HEK293 (cell line): ENCODE data around the gene EGFR.

Experiments
- CTCF ChIP-seq: fragments of 450-650 bp; formaldehyde crosslinking; IDR thresholded peaks from 2 replicates; pipeline ENCODE4 v1.5.1; 2016; ENCODE audit warnings: missing biosample characterization, missing genetic modification characterization
- KLF1 ChIP-seq: fragments of 450-650 bp; formaldehyde crosslinking; IDR thresholded peaks from 2 replicates; pipeline ENCODE4 v1.5.1; 2016; ENCODE audit warnings: missing biosample characterization, missing genetic modification characterization
- PBX3 ChIP-seq: sonication (generic); formaldehyde crosslinking; IDR thresholded peaks from 2 replicates; pipeline ENCODE4 v1.8.1; 2022; ENCODE audit warnings: mild to moderate bottlenecking, moderate library complexity, missing genetic modification reagents
- RBAK ChIP-seq: fragments of 450-650 bp; formaldehyde crosslinking; IDR thresholded peaks from 2 replicates; pipeline ENCODE4 v1.5.1; 2016; ENCODE audit warnings: missing biosample characterization, missing genetic modification characterization
- REPIN1 ChIP-seq: fragments of 450-650 bp; formaldehyde crosslinking; IDR thresholded peaks from 2 replicates; pipeline ENCODE4 v1.5.1; 2017; ENCODE audit warnings: missing biosample characterization, missing genetic modification characterization, low read depth
- ZBTB7A ChIP-seq: fragments of 450-650 bp; formaldehyde crosslinking; IDR thresholded peaks from 2 replicates; pipeline ENCODE4 v1.5.1; 2016; ENCODE audit warnings: low read depth, missing biosample characterization, missing genetic modification characterization
- ZNF214 ChIP-seq: fragments of 450-650 bp; formaldehyde crosslinking; IDR thresholded peaks from 2 replicates; pipeline ENCODE4 v1.5.1; 2017; ENCODE audit warnings: missing biosample characterization, mild to moderate bottlenecking, missing genetic modification characterization, borderline replicate concordance
- ZNF580 ChIP-seq: fragments of 450-650 bp; formaldehyde crosslinking; IDR thresholded peaks from 2 replicates; pipeline ENCODE4 v1.5.1; 2016; ENCODE audit warnings: missing biosample characterization, missing genetic modification characterization
- ZNF629 ChIP-seq: fragments of 450-650 bp; formaldehyde crosslinking; IDR thresholded peaks from 2 replicates; pipeline ENCODE4 v1.5.1; 2017; ENCODE audit warnings: missing biosample characterization, missing genetic modification characterization
- ZSCAN18 ChIP-seq: fragments of 450-650 bp; formaldehyde crosslinking; IDR thresholded peaks from 2 replicates; pipeline ENCODE4 v1.5.1; 2016; ENCODE audit warnings: missing biosample characterization, missing genetic modification characterization
- ZSCAN4 ChIP-seq: fragments of 450-650 bp; formaldehyde crosslinking; IDR thresholded peaks from 2 replicates; pipeline ENCODE4 v1.5.1; 2017; ENCODE audit warnings: missing biosample characterization, missing genetic modification characterization

- TF ChIP-seq CTCF (tag by site-specific recombination) (no peak), REPIN1 (tag by site-specific recombination) (no peak), ZNF214 (tag by site-specific recombination) (no peak), RBAK (tag by site-specific recombination) (no peak), KLF1 (tag by site-specific recombination) (no peak), ZSCAN18 (tag by site-specific recombination) (no peak), ZNF580 (no peak), PBX3 (CRISPR knock-in tag) (no peak), ZBTB7A (tag by site-specific recombination) (no peak), ZNF629 (tag by site-specific recombination) (no peak), ZSCAN4 (no peak)
Measured at GRCh38 chr7:55161154-55161687, 142.4 kb downstream of the EGFR start.
